Adrenal gland (tissue), 12 donors: ENCODE data around the gene TARM1. TPM values are rescaled to one million over a fixed set of nuclear protein-coding genes. Genes with fewer than 3 reads are reported as not detected.

ENCODE experiments used
- DNase-seq, 7 donors: peaks; one replicate each; pipeline ENCODE4 v3.0.0-alpha.2; 2019 to 2020
- H3K27ac ChIP-seq, 5 donors: fragments of 200-600 bp; sonication (generic) in 4 of 5; 1 replicate in 3 of 5; 2 replicates in 2 of 5; pipeline versions ENCODE4 v1.5.1 to v1.8.0; 2016 to 2020; ENCODE audit warnings: mild to moderate bottlenecking in 1 of 5
- H3K27me3 ChIP-seq: fragments of 200-600 bp; 2 replicates; pipeline ENCODE4 v1.8.0; 2021
- H3K36me3 ChIP-seq, 2 donors: fragments of 200-600 bp; replicated peaks in 1 of 2; 1 replicate in 1 of 2; 2 replicates in 1 of 2; pipeline versions ENCODE4 v1.5.1 to v1.8.0; 2018 to 2022
- H3K4me1 ChIP-seq, 2 donors: fragments of 200-600 bp; replicated peaks in 1 of 2; 1 replicate in 1 of 2; 2 replicates in 1 of 2; pipeline versions ENCODE4 v1.5.1 to v1.8.0; 2018 to 2021
- H3K4me3 ChIP-seq, 4 donors: fragments of 200-600 bp; sonication (generic) in 3 of 4; one replicate each; pipeline ENCODE4 v1.5.1; 2016 to 2018
- H3K9me3 ChIP-seq, 3 donors: fragments of 200-600 bp; sonication (generic) in 1 of 3; replicated peaks in 1 of 3; 1 replicate in 2 of 3; 2 replicates in 1 of 3; pipeline versions ENCODE4 v1.5.1 to v1.8.0; 2016 to 2021
- CTCF ChIP-seq, 6 experiments: fragments of 450-650 bp in 4 of 6; fragments of 200-600 bp in 2 of 6; sonication (generic) in 1 of 6; IDR thresholded peaks; 1 replicate in 5 of 6; 2 replicates in 1 of 6; pipeline versions ENCODE4 v1.5.1 to v1.8.0; 2016 to 2021; ENCODE audit warnings: antibody characterized with exemption in 6 of 6, mild to moderate bottlenecking in 2 of 6, moderate library complexity in 1 of 6
- POLR2A ChIP-seq, 2 donors: fragments of 450-650 bp; IDR thresholded peaks; one replicate each; pipeline ENCODE4 v1.6.1; 2017; ENCODE audit warnings: antibody characterized with exemption in 2 of 2, mild to moderate bottlenecking in 2 of 2, moderate library complexity in 1 of 2
- WGBS, 4 donors: extraction: QIAGEN DNeasy Blood & Tissue Kit in 2 of 4; methylation state at CpG; one replicate each; pipeline versions ENCODE4 v1.1.5 to v1.1.7; 2013 to 2017; 5-methylcytosine and 5-hydroxymethylcytosine counted together
- intact Hi-C, 2 donors: fragments of 100-400 bp; cut with DNase I; formaldehyde crosslinking; loops; one replicate each; pipeline versions ENCODE4 v1.14.1 to v1.15.0; 2022 to 2023
- polyA plus RNA-seq, 3 donors: library from polyadenylated mRNA; stranded (reverse); fragments of 200-250 nt in 2 of 3; fragments of 350-450 nt in 1 of 3; fragmentation: Illumina TruSeq in 1 of 3; extraction: RNeasy Lipid Tissue Mini Kit (QIAGEN cat#74804) in 1 of 3; gene quantifications; one replicate each; pipeline ENCODE4 v1.2.3, GENCODE V29; 2013 to 2014
- total RNA-seq, 9 donors: library from RNA; depleted of rRNA in 4 of 9; stranded (reverse); fragments of >200 nt in 4 of 9; fragments of 120-200 nt in 1 of 9; fragmentation: NEBNext Ultra II Directional in 1 of 9; extraction: Animal tissue kit (Norgen Biotek cat#: 25700) in 1 of 9; gene quantifications; one replicate each; pipeline versions ENCODE4 v1.1.0 to v1.2.4, GENCODE V29; 2013 to 2023
- donor health status: healthy with polysubstance abuse.
- donor health status: Bipolar disorder and iron deficiency.
- donor health status: DM: yes; HTN: yes; CAD: no.
- donor health status: DM: no; HTN: no; CAD: no.
- donor health status: DM: no; HTN: no; CAD: no.
- donor health status: DM: yes; HTN: yes; CAD: no.

TARM1 gene
- total and polyA plus RNA-seq, 12 donors = not detected

DNA sequence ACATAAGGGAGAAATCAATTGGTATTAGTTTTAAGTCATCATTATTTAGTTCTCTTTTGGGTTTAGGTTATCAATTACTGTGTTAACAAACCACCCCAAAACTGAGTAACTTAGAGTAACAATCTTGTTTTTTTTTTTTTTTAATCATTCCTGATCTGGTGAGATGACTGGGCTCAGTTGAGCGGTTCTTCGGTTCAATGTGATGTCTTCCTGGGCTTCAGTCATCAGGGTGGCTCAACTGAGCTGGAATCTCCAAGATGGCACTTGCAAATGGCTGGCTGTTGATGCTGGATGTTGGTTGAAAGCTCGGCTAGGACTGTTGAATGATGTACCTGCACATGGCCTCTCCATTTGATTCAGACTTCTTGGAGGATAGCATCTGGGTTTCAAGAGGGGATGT lies 3.2 kb upstream of the TARM1 start:
- no peak for DNase-seq
- Histone ChIP-seq H3K27ac (no peak overlapping the region), H3K27me3 (no peaks in the 10 kb centered on the region), H3K4me1 (no peaks in the 10 kb centered on the region), H3K36me3 (no peaks in the 10 kb centered on the region), H3K9me3 (no peaks in the 10 kb centered on the region), H3K4me3 (no peak overlapping the region)
- TF ChIP-seq POLR2A (IDR thresholded peaks at IDR 0.05) (no peak), CTCF (IDR thresholded peaks at IDR 0.05) (no peak)
- WGBS, 4 donors = 67 to 88% (median 83%) methylated on average over 3 of the region's 3 CpGs
- intact Hi-C loops = no loop called here

GRCh38 chr19:54077334-54077733 lies 3.8 kb downstream of the TARM1 start:
- intact Hi-C loops = no loop called here
- no peak for TF ChIP-seq POLR2A (IDR thresholded peaks at IDR 0.05)
- TF ChIP-seq CTCF (IDR thresholded peaks at IDR 0.05) = no peak
- WGBS, 4 donors = 67 to 75% (median 73%) methylated on average over 5 of the region's 5 CpGs
- Histone ChIP-seq H3K4me1 (no peaks in the 10 kb centered on the region), H3K4me3 (no peak overlapping the region), H3K36me3 (no peaks in the 10 kb centered on the region), H3K27ac (no peak overlapping the region), H3K27me3 (no peaks in the 10 kb centered on the region), H3K9me3 (no peaks in the 10 kb centered on the region)
- DNase-seq = no peak

DNA sequence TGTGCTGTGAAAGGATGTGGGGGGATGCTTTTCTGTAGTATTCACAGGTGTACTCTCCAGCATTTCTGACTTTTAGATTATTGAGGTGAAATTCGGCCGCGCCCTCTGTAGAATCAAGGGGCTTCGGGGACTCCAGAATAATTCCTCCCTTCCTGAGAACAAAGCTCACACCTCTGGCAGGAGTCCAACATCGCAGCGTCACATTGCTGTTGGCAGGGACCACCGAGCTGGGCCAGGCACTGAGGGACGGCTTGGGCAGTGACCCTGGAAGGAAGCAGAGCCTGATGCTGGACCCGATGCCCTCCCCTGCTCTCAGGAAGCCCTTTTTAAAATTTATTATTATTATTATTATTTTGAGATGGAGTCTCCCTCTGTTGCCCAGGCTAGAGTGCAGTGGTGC lies 6.3 kb downstream of the TARM1 start:
- TF ChIP-seq POLR2A (IDR thresholded peaks at IDR 0.05) (no peak), CTCF (IDR thresholded peaks at IDR 0.05) (no peak)
- intact Hi-C loops = no loop called here
- Histone ChIP-seq H3K4me3 (no peak overlapping the region), H3K36me3 (no peaks in the 10 kb centered on the region), H3K27me3 (no peaks in the 10 kb centered on the region), H3K27ac (no peak overlapping the region), H3K4me1 (no peaks in the 10 kb centered on the region), H3K9me3 (no peaks in the 10 kb centered on the region)
- 68 to 78% (median 74%) methylated on average over 9 of the region's 9 CpGs for WGBS, 4 donors
- DNase-seq = no peak

- 84 to 87% (median 87%) methylated on average over 8 to 10 of the region's 10 CpGs for WGBS, 4 donors
- no peaks in the 10 kb centered on the region for H3K9me3 ChIP-seq
- DNase-seq = no peak
- no peak overlapping the region for H3K27ac ChIP-seq
- no peaks in the 10 kb centered on the region for H3K27me3 ChIP-seq
- intact Hi-C loops = no loop called here
- no peaks in the 10 kb centered on the region for H3K36me3 ChIP-seq
- H3K4me3 ChIP-seq = no peak overlapping the region
- H3K4me1 ChIP-seq = no peaks in the 10 kb centered on the region
- TF ChIP-seq POLR2A (IDR thresholded peaks at IDR 0.05) = no peak
- TF ChIP-seq CTCF (IDR thresholded peaks at IDR 0.05) = no peak
Observed at GRCh38 chr19:54073829-54074228, 7.3 kb downstream of the TARM1 start.
